ENCODE results near the gene BCDIN3D.

- TF ChIP-seq CTCF (IDR thresholded peaks at IDR 0.05; ENCODE audit: low read depth, low read length) (no peak), POLR2A (IDR thresholded peaks at IDR 0.05; ENCODE audit: extremely low read depth, insufficient read length) (no peak), MYC (IDR thresholded peaks at IDR 0.05; ENCODE audit: low read depth, low read length) (no peak), MAX (IDR thresholded peaks at IDR 0.05; ENCODE audit: low read depth, low read length) (no peak)
Measured at GRCh38 chr12:49821373-49822287, 21.3 kb downstream of the BCDIN3D start.

All from NB4 (cell line).